ENCODE results near the gene FLRT2.

GRCh38 chr14:85590784-85591183, 60.8 kb downstream of the FLRT2 start:
- no peak for TF ChIP-seq NR2C2 (CRISPR knock-in tag; IDR thresholded peaks at IDR 0.05)
- no peak for TF ChIP-seq MAX (CRISPR knock-in tag; IDR thresholded peaks at IDR 0.05)
- TF ChIP-seq CTCF (IDR thresholded peaks at IDR 0.05): no peak
